CD14-positive monocyte (primary cell): ENCODE results near the gene ETV4. TPM values are rescaled to one million over a fixed set of nuclear protein-coding genes. Genes with fewer than 3 reads are reported as not detected.
A peak's percentile ranks its signal among the peaks of the same experiment; 100 is the strongest.

ENCODE experiments used
- DNase-seq, 3 donors: peaks; one replicate each; pipeline ENCODE4 v3.0.0-alpha.2; 2011 to 2022
- H2AFZ ChIP-seq: 2 replicates; pipeline ENCODE4 v1.6.0; 2012; ENCODE audit warnings: mild to moderate bottlenecking, low read depth, low read length, inconsistent platforms; ENCODE audit not compliant: insufficient read depth, poor library complexity, severe bottlenecking
- H3K27ac ChIP-seq, 2 donors: 1 replicate in 1 of 2; 2 replicates in 1 of 2; pipeline ENCODE4 v1.5.1; 2012 to 2013; ENCODE audit warnings: low read length in 2 of 2, control low read depth in 1 of 2, inconsistent platforms in 1 of 2, low read depth in 1 of 2, mild to moderate bottlenecking in 1 of 2
- H3K27me3 ChIP-seq, 2 donors: one replicate each; pipeline versions ENCODE4 v1.6.0 to v1.6.1; 2011 to 2013; ENCODE audit warnings: low read length in 2 of 2; ENCODE audit not compliant: control insufficient read depth in 2 of 2, insufficient read depth in 2 of 2
- H3K36me3 ChIP-seq, 2 donors: replicated peaks in 1 of 2; 1 replicate in 1 of 2; 2 replicates in 1 of 2; pipeline versions ENCODE4 v1.5.1 to v1.6.1; 2012 to 2013; ENCODE audit warnings: low read length in 2 of 2, control low read depth in 1 of 2, inconsistent platforms in 1 of 2, mild to moderate bottlenecking in 1 of 2; ENCODE audit not compliant: insufficient read depth in 2 of 2, control insufficient read depth in 1 of 2
- H3K4me1 ChIP-seq, 2 donors: 1 replicate in 1 of 2; 2 replicates in 1 of 2; pipeline versions ENCODE4 v1.5.1 to v1.6.1; 2012 to 2013; ENCODE audit warnings: low read length in 2 of 2, control low read depth in 1 of 2, inconsistent platforms in 1 of 2, mild to moderate bottlenecking in 1 of 2, moderate library complexity in 1 of 2; ENCODE audit not compliant: insufficient read depth in 2 of 2, control insufficient read depth in 1 of 2
- H3K4me2 ChIP-seq: replicated peaks from 2 replicates; pipeline ENCODE3; 2012; ENCODE audit warnings: low read length, moderate library complexity, mild to moderate bottlenecking; ENCODE audit not compliant: poor library complexity, severe bottlenecking; ENCODE audit errors: extremely low read depth
- H3K4me3 ChIP-seq, 3 experiments: fragments of 200-600 bp in 1 of 3; sonication (generic) in 1 of 3; replicated peaks in 1 of 3; 1 replicate in 2 of 3; 2 replicates in 1 of 3; pipeline ENCODE4 v1.5.1; 2011 to 2013; ENCODE audit warnings: low read length in 3 of 3, mild to moderate bottlenecking in 3 of 3, control low read depth in 2 of 3, low read depth in 2 of 3, inconsistent platforms in 1 of 3, moderate library complexity in 1 of 3
- H3K79me2 ChIP-seq: 2 replicates; pipeline ENCODE4 v1.6.0; 2012; ENCODE audit warnings: mild to moderate bottlenecking, control low read depth, inconsistent platforms, low read length, moderate library complexity; ENCODE audit not compliant: insufficient read depth
- H3K9ac ChIP-seq: 2 replicates; pipeline ENCODE4 v1.6.0; 2017; ENCODE audit warnings: low read length, mild to moderate bottlenecking; ENCODE audit not compliant: insufficient read depth, poor library complexity, severe bottlenecking
- H3K9me3 ChIP-seq, 2 donors: replicated peaks in 1 of 2; 1 replicate in 1 of 2; 2 replicates in 1 of 2; pipeline versions ENCODE4 v1.5.1 to v1.6.1; 2012 to 2013; ENCODE audit warnings: low read length in 2 of 2, control low read depth in 1 of 2; ENCODE audit not compliant: control insufficient read depth in 1 of 2, insufficient read depth in 1 of 2
- H4K20me1 ChIP-seq: 2 replicates; pipeline ENCODE4 v1.6.0; 2012; ENCODE audit warnings: mild to moderate bottlenecking, low read length, control low read depth, moderate library complexity; ENCODE audit not compliant: insufficient read depth
- H3K27ac Mint-ChIP-seq, 7 donors: one replicate each; pipeline ENCODE4 v1.8.0; 2020; ENCODE audit warnings: mild to moderate bottlenecking in 7 of 7, mixed read lengths in 7 of 7, moderate library complexity in 6 of 7, inconsistent platforms in 2 of 7
- H3K27me3 Mint-ChIP-seq, 3 donors: one replicate each; pipeline ENCODE4 v1.8.0; 2021 to 2022; ENCODE audit warnings: low read depth in 3 of 3, mild to moderate bottlenecking in 3 of 3, mixed read lengths in 3 of 3, moderate library complexity in 3 of 3, inconsistent platforms in 1 of 3
- H3K36me3 Mint-ChIP-seq, 2 donors: one replicate each; pipeline ENCODE4 v1.8.0; 2020; ENCODE audit warnings: mixed read lengths in 2 of 2, inconsistent platforms in 1 of 2, mild to moderate bottlenecking in 1 of 2
- H3K4me1 Mint-ChIP-seq: one replicate; pipeline ENCODE4 v1.8.0; 2020; ENCODE audit warnings: mild to moderate bottlenecking, mixed read lengths
- H3K4me3 Mint-ChIP-seq, 2 donors: one replicate each; pipeline ENCODE4 v1.8.0; 2020; ENCODE audit warnings: mild to moderate bottlenecking in 2 of 2, mixed read lengths in 2 of 2, moderate library complexity in 1 of 2
- H3K9me3 Mint-ChIP-seq, 7 donors: one replicate each; pipeline ENCODE4 v1.8.0; 2020 to 2022; ENCODE audit warnings: mixed read lengths in 7 of 7, mild to moderate bottlenecking in 6 of 7, moderate library complexity in 6 of 7, inconsistent platforms in 2 of 7
- WGBS: methylation state at CpG from one replicate; pipeline ENCODE4 v1.1.5; 2013; ENCODE audit warnings: missing lambda C conversion rate; ENCODE audit not compliant: insufficient coverage; 5-methylcytosine and 5-hydroxymethylcytosine counted together
- intact Hi-C, 2 donors: fragments of 100-400 bp; cut with micrococcal nuclease; formaldehyde crosslinking; loops; one replicate each; pipeline versions ENCODE4 v1.15.0 to v1.15.1; 2023
- polyA plus RNA-seq, 3 donors: library from polyadenylated mRNA; depleted of rRNA in 1 of 3; unstranded in 2 of 3; stranded (reverse) in 1 of 3; fragments of 300-500 nt in 2 of 3; fragments of >200 nt in 1 of 3; fragmentation: Illumina TruSeq in 2 of 3; gene quantifications; 1 replicate in 2 of 3; 2 replicates in 1 of 3; pipeline ENCODE4 v1.2.3, GENCODE V29; 2012 to 2021
- TF ChIP-seq, protein P1 (sequence below): fragments of 200-600 bp; IDR thresholded peaks from one replicate; pipeline ENCODE4 v1.8.0; 2022; ENCODE audit warnings: antibody characterized with exemption, mild to moderate bottlenecking

ETV4 gene
- polyA plus RNA-seq, 3 donors = not detected

DNA sequence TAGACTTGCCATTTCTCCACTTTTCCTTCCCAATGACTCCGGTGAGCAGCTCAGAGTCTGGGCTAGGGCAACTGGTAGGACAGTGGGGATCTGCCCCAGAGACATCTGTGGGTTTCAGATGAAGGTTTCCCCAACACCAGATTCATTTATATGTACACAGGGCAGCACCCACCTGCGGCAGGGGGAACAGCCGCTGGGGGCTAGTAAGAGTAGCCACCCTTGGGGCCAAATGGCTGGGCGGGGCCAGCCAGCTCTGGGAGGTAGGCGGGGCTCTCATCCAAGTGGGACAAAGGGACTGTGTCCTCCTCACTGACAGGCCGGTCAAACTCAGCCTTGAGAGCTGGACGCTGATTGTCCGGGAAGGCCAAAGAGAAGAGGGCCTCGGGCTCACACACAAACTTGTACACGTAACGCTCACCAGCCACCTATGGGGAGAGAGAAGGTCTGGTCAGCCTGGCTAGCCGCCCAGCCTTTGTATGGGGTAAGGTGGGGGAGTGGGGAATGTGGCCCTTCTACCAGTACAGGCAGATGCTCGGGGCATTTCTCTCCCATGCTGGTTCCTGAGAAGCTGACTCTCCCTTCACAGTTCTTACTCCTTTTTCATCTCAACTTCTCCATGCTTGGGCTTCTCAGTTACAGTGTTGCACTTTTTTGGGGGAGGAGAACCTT lies 17.7 kb downstream of the ETV4 start:
- Mint-ChIP-seq H3K27me3 (peaks cover 0 to 8% (median 1%) of the 10 kb centered on the region in 3 donors), H3K36me3 (peaks cover 45 to 55% of the 10 kb centered on the region in 2 donors), H3K4me1 (peaks cover 9% of the 10 kb centered on the region), H3K4me3 (no peak overlapping the region), H3K9me3 (no peaks in the 10 kb centered on the region), H3K27ac (peak overlapping the region in 2 of 7 donors; percentile 11 to 43)
- Histone ChIP-seq H3K9ac (no peak overlapping the region), H2AFZ (no peak overlapping the region), H3K4me1 (peaks cover 6 to 7% of the 10 kb centered on the region in 2 donors), H3K4me3 (no peak overlapping the region), H3K4me2 (no peak overlapping the region), H3K9me3 (no peaks in the 10 kb centered on the region), H3K79me2 (no peaks in the 10 kb centered on the region), H4K20me1 (peaks cover 62% of the 10 kb centered on the region), H3K36me3 (peaks cover 45 to 58% of the 10 kb centered on the region in 2 donors), H3K27me3 (no peaks in the 10 kb centered on the region), H3K27ac (no peak overlapping the region)
- 98% methylated on average over 7 of the region's 13 CpGs for WGBS
- DNase-seq = no peak
- TF ChIP-seq, protein P1, sequence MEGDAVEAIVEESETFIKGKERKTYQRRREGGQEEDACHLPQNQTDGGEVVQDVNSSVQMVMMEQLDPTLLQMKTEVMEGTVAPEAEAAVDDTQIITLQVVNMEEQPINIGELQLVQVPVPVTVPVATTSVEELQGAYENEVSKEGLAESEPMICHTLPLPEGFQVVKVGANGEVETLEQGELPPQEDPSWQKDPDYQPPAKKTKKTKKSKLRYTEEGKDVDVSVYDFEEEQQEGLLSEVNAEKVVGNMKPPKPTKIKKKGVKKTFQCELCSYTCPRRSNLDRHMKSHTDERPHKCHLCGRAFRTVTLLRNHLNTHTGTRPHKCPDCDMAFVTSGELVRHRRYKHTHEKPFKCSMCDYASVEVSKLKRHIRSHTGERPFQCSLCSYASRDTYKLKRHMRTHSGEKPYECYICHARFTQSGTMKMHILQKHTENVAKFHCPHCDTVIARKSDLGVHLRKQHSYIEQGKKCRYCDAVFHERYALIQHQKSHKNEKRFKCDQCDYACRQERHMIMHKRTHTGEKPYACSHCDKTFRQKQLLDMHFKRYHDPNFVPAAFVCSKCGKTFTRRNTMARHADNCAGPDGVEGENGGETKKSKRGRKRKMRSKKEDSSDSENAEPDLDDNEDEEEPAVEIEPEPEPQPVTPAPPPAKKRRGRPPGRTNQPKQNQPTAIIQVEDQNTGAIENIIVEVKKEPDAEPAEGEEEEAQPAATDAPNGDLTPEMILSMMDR = no peak
- intact Hi-C loops = no loop called here

DNA sequence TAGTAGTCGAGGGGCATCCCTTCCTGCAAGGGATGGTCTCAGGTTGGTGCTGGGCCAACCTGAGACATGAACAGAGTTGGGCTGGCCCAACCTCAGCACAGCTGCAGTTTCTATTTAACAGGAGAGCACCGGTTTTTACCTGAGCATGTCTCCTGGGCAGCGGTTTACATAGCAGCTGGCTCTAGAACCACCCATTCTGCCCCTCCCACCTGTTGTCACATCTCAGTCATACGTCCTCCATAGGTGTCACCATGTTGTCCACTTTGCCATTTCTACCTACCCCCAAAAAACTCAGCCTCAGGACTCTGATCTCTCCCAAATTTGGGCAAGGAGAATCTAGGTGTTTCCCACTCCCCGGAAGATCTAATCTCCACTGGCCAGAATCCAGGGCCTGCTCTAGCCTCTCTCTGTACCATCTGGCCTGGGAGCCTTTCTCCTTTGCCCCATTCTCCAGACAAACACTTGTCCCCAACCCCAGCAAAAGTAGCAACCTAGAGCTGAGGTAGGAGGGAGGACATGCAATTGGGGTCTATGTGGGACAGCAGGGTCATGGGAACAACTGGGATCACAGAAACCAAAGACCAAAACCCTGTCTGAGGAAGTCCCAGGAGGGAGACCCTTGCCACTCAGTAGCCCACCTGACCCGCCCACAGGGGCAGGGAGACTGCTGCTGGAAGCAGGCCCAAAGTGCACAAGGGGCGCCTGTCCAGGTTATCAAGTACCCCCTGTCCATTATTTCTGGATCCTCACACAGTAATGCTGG lies 19.1 kb downstream of the ETV4 start:
- intact Hi-C loops = no loop called here
- H3K79me2 ChIP-seq = no peaks in the 10 kb centered on the region
- H4K20me1 ChIP-seq = peaks cover 63% of the 10 kb centered on the region
- H3K9ac ChIP-seq = no peak overlapping the region
- no peak overlapping the region for H3K4me2 ChIP-seq
- TF ChIP-seq, protein P1 = no peak
- no peak overlapping the region for H3K4me3 Mint-ChIP-seq
- H3K36me3 Mint-ChIP-seq = peaks cover 56 to 69% of the 10 kb centered on the region in 2 donors
- no peak overlapping the region for H2AFZ ChIP-seq
- no peaks in the 10 kb centered on the region for H3K9me3 Mint-ChIP-seq
- H3K4me1 Mint-ChIP-seq = peaks cover 9% of the 10 kb centered on the region
- H3K36me3 ChIP-seq = peaks cover 53 to 71% of the 10 kb centered on the region in 2 donors
- 92% methylated on average over 5 of the region's 7 CpGs for WGBS
- no peaks in the 10 kb centered on the region for H3K9me3 ChIP-seq
- peak overlapping the region in 2 of 7 donors; percentile 13 to 15 for H3K27ac Mint-ChIP-seq
- H3K27ac ChIP-seq = no peak overlapping the region
- no peak overlapping the region for H3K4me3 ChIP-seq
- DNase-seq = no peak
- no peaks in the 10 kb centered on the region for H3K27me3 ChIP-seq
- H3K27me3 Mint-ChIP-seq = peaks cover 0 to 8% (median 1%) of the 10 kb centered on the region in 3 donors
- peaks cover 6 to 7% of the 10 kb centered on the region in 2 donors for H3K4me1 ChIP-seq
